Esophagus muscularis mucosa (tissue), 3 donors: ENCODE results near the gene TOX2.

Source experiments
- CTCF ChIP-seq, 3 experiments: fragments of 200-600 bp in 2 of 3; fragments of 450-650 bp in 1 of 3; sonication (generic) in 2 of 3; IDR thresholded peaks; one replicate each; pipeline ENCODE4 v1.5.1; 2017 to 2019; ENCODE audit warnings: antibody characterized with exemption in 3 of 3, mild to moderate bottlenecking in 2 of 3, moderate library complexity in 1 of 3
- POLR2AphosphoS5 ChIP-seq, 2 donors: sonication (generic); formaldehyde crosslinking; IDR thresholded peaks; one replicate each; pipeline ENCODE4 v1.6.1; 2017; ENCODE audit warnings: antibody characterized with exemption in 2 of 2

GRCh38 chr20:44026647-44027342 lies 112.1 kb downstream of the TOX2 start:
- TF ChIP-seq CTCF (IDR thresholded peaks at IDR 0.05) (no peak), POLR2AphosphoS5 (IDR thresholded peaks at IDR 0.05) (no peak)
